Esophagus muscularis mucosa (tissue), 4 donors: ENCODE measurements around the gene ACVR1. TPM values are rescaled to one million over a fixed set of nuclear protein-coding genes. Genes with fewer than 3 reads are reported as not detected.

Experiments used
- DNase-seq: peaks from one replicate; pipeline ENCODE4 v3.0.0-alpha.2; 2017; ENCODE audit errors: extremely low spot score
- H3K27ac ChIP-seq, 4 donors: fragments of 200-600 bp; sonication (generic); replicated peaks in 1 of 4; 1 replicate in 3 of 4; 2 replicates in 1 of 4; pipeline ENCODE4 v1.5.1; 2016 to 2019; ENCODE audit warnings: mild to moderate bottlenecking in 1 of 4
- H3K27me3 ChIP-seq, 4 donors: fragments of 200-600 bp; sonication (generic); one replicate each; pipeline versions ENCODE4 v1.5.1 to v1.6.0; 2016 to 2019
- H3K36me3 ChIP-seq, 4 donors: fragments of 200-600 bp; sonication (generic); one replicate each; pipeline ENCODE4 v1.5.1; 2016 to 2019
- H3K4me1 ChIP-seq, 4 donors: fragments of 200-600 bp; sonication (generic); one replicate each; pipeline ENCODE4 v1.5.1; 2016 to 2019
- H3K4me3 ChIP-seq, 4 donors: fragments of 200-600 bp; sonication (generic); 1 replicate in 2 of 4; 2 replicates in 2 of 4; pipeline ENCODE4 v1.5.1; 2016 to 2019; ENCODE audit warnings: mild to moderate bottlenecking in 4 of 4, moderate library complexity in 1 of 4
- H3K9me3 ChIP-seq, 4 donors: fragments of 200-600 bp; sonication (generic); 1 replicate in 3 of 4; 2 replicates in 1 of 4; pipeline ENCODE4 v1.5.1; 2016 to 2019
- CTCF ChIP-seq, 3 experiments: fragments of 200-600 bp in 2 of 3; fragments of 450-650 bp in 1 of 3; sonication (generic) in 2 of 3; IDR thresholded peaks; one replicate each; pipeline ENCODE4 v1.5.1; 2017 to 2019; ENCODE audit warnings: antibody characterized with exemption in 3 of 3, mild to moderate bottlenecking in 2 of 3, moderate library complexity in 1 of 3
- EP300 ChIP-seq: sonication (generic); formaldehyde crosslinking; IDR thresholded peaks from one replicate; pipeline ENCODE4 v1.6.1; 2017; ENCODE audit warnings: antibody characterized with exemption
- POLR2A ChIP-seq: fragments of 450-650 bp; IDR thresholded peaks from one replicate; pipeline ENCODE4 v1.6.1; 2017; ENCODE audit warnings: antibody characterized with exemption, moderate library complexity, mild to moderate bottlenecking, low read depth
- POLR2AphosphoS5 ChIP-seq, 2 donors: sonication (generic); formaldehyde crosslinking; IDR thresholded peaks; one replicate each; pipeline ENCODE4 v1.6.1; 2017; ENCODE audit warnings: antibody characterized with exemption in 2 of 2
- WGBS: methylation state at CpG from one replicate; pipeline ENCODE4 v1.1.5; 2018; 5-methylcytosine and 5-hydroxymethylcytosine counted together
- intact Hi-C: fragments of 100-400 bp; cut with DNase I; formaldehyde crosslinking; loops from one replicate; pipeline ENCODE4 v1.15.1; 2023
- total RNA-seq, 4 donors: library from RNA; depleted of rRNA; stranded (reverse); fragments of >200 nt; gene quantifications; one replicate each; pipeline versions ENCODE4 v1.1.0 to v1.2.1, GENCODE V29; 2016

ACVR1 gene
- total RNA-seq, 4 donors from 2014 or later, result 25.2 to 39.1 (median 32.3) TPM

- intact Hi-C loops, result no loop called here
- Histone ChIP-seq H3K4me1 (peaks cover 0 to 7% (median 3%) of the 10 kb centered on the region in 4 donors), H3K27me3 (no peaks in the 10 kb centered on the region), H3K36me3 (no peaks in the 10 kb centered on the region), H3K9me3 (no peaks in the 10 kb centered on the region), H3K4me3 (no peak overlapping the region), H3K27ac (no peak overlapping the region)
- no peak for DNase-seq
- TF ChIP-seq POLR2A, result no peak
- TF ChIP-seq CTCF (IDR thresholded peaks at IDR 0.05), result no peak
- no peak for TF ChIP-seq EP300
- no peak for TF ChIP-seq POLR2AphosphoS5 (IDR thresholded peaks at IDR 0.05)
- 89% methylated on average over 4 of the region's 4 CpGs for WGBS
These were observed 21.2 kb upstream of the ACVR1 start for GRCh38 chr2:157897106-157897971.

- TF ChIP-seq POLR2A, result no peak
- TF ChIP-seq EP300, result no peak
- TF ChIP-seq POLR2AphosphoS5 (IDR thresholded peaks at IDR 0.05), result no peak
- TF ChIP-seq CTCF (IDR thresholded peaks at IDR 0.05), result no peak
- 95% methylated on average over 2 of the region's 2 CpGs for WGBS
- intact Hi-C loops, result no loop called here
These were observed 19.4 kb upstream of the ACVR1 start for GRCh38 chr2:157895531-157895930.

GRCh38 chr2:157894694-157895435, 18.7 kb upstream of the ACVR1 start:
- Histone ChIP-seq H3K4me1 (peaks cover 0 to 7% (median 3%) of the 10 kb centered on the region in 4 donors), H3K4me3 (no peak overlapping the region), H3K36me3 (no peaks in the 10 kb centered on the region), H3K27ac (no peak overlapping the region), H3K27me3 (no peaks in the 10 kb centered on the region), H3K9me3 (no peaks in the 10 kb centered on the region)
- intact Hi-C loops, result loop anchor here (5.0 kb wide), 1 partner anchor 112 kb away; no protein-coding TSS in a partner anchor
- DNase-seq, result no peak
- 87% methylated on average over 12 of the region's 12 CpGs for WGBS
- TF ChIP-seq POLR2A (no peak), POLR2AphosphoS5 (IDR thresholded peaks at IDR 0.05) (no peak), CTCF (IDR thresholded peaks at IDR 0.05) (no peak), EP300 (no peak)

More at GRCh38 chr2:157895531-157895930, 19.4 kb upstream of the ACVR1 start:
- no peak overlapping the region for H3K27ac ChIP-seq
- no peaks in the 10 kb centered on the region for H3K9me3 ChIP-seq
- no peaks in the 10 kb centered on the region for H3K36me3 ChIP-seq
- peaks cover 0 to 7% (median 3%) of the 10 kb centered on the region in 4 donors for H3K4me1 ChIP-seq
- H3K4me3 ChIP-seq, result no peak overlapping the region
- DNase-seq, result no peak
- no peaks in the 10 kb centered on the region for H3K27me3 ChIP-seq

GRCh38 chr2:157893611-157894010, 17.5 kb upstream of the ACVR1 start:
- Histone ChIP-seq H3K9me3 (no peaks in the 10 kb centered on the region), H3K4me1 (peaks cover 0 to 7% (median 2%) of the 10 kb centered on the region in 4 donors), H3K27me3 (no peaks in the 10 kb centered on the region), H3K27ac (no peak overlapping the region), H3K36me3 (no peaks in the 10 kb centered on the region), H3K4me3 (no peak overlapping the region)
- no peak for DNase-seq
- WGBS, result 92% methylated on average over 4 of the region's 4 CpGs
- intact Hi-C loops, result loop anchor here (5.0 kb wide), 1 partner anchor 114 kb away; no protein-coding TSS in a partner anchor
- TF ChIP-seq POLR2A (no peak), CTCF (IDR thresholded peaks at IDR 0.05) (no peak), EP300 (no peak), POLR2AphosphoS5 (IDR thresholded peaks at IDR 0.05) (no peak)
